ENCODE data around the gene ACP7. TPM values are rescaled to one million over a fixed set of nuclear protein-coding genes. Genes with fewer than 3 reads are reported as not detected.

Gene ACP7
- total RNA-seq, 1 experiment from 2014 or later, result not detected

GRCh38 chr19:39111593-39112199 is 27.5 kb downstream of the ACP7 start:
- no peak overlapping the region for H3K4me3 Mint-ChIP-seq (ENCODE audit: unreplicated experiment)
- H3K4me1 Mint-ChIP-seq (ENCODE audit: insufficient read depth, unreplicated experiment), result peaks cover 30% of the 10 kb centered on the region
- peak; percentile 81 for DNase-seq (ENCODE audit: unreplicated experiment)
- BruUV-seq (replicated peaks), result no TSS peak
- ChIA-PET POLR2A (interaction anchor here (0.6 to 2.1 kb wide), 17 partner anchors 10 to 709 kb away, joined by 3 to 11 read pairs (median 4); partner anchors contain the start of genes EID2, FAM98C, MRPS12 and PAK4), CTCF (interaction anchor here (0.7 to 6.0 kb wide), 13 partner anchors 11 to 731 kb away, joined by 3 to 65 read pairs (median 3); partner anchors contain the start of genes FAM98C and PAK4)
- no peaks in the 10 kb centered on the region for H3K27me3 Mint-ChIP-seq (ENCODE audit: insufficient read depth, unreplicated experiment)
- intact Hi-C loops (cut with micrococcal nuclease), result loop anchor here (2.0 to 5.0 kb wide), 2 partner anchors 149 to 301 kb away; partner anchors contain the start of gene PLEKHG2
- no peaks in the 10 kb centered on the region for H3K36me3 Mint-ChIP-seq (ENCODE audit: insufficient read depth, unreplicated experiment)
- peak overlapping the region; percentile 82 for H3K27ac Mint-ChIP-seq (ENCODE audit: low read depth, unreplicated experiment)
- H3K9me3 Mint-ChIP-seq (ENCODE audit: unreplicated experiment), result no peaks in the 10 kb centered on the region
- no peak for TF ChIP-seq CTCF (IDR thresholded peaks at IDR 0.05; ENCODE audit: unreplicated experiment)

- peak; percentile 96 for DNase-seq (ENCODE audit: unreplicated experiment)
- H3K27me3 Mint-ChIP-seq (ENCODE audit: insufficient read depth, unreplicated experiment), result no peaks in the 10 kb centered on the region
- ChIA-PET CTCF (interaction anchor here (0.7 to 6.0 kb wide), 12 partner anchors 10 to 730 kb away, joined by 3 to 65 read pairs (median 4); no protein-coding TSS in a partner anchor), POLR2A (interaction anchor here (0.6 to 2.1 kb wide), 16 partner anchors 10 to 710 kb away, joined by 3 to 11 read pairs (median 4); partner anchors contain the start of genes FAM98C, MRPS12, PAK4 and SAMD4B)
- H3K4me3 Mint-ChIP-seq (ENCODE audit: unreplicated experiment), result peak overlapping the region; percentile 29
- H3K27ac Mint-ChIP-seq (ENCODE audit: low read depth, unreplicated experiment), result peak overlapping the region; percentile 82
- intact Hi-C loops (cut with micrococcal nuclease), result loop anchor here (2.0 to 5.0 kb wide), 2 partner anchors 150 to 300 kb away; partner anchors contain the start of gene PLEKHG2
- H3K9me3 Mint-ChIP-seq (ENCODE audit: unreplicated experiment), result no peaks in the 10 kb centered on the region
- H3K36me3 Mint-ChIP-seq (ENCODE audit: insufficient read depth, unreplicated experiment), result no peaks in the 10 kb centered on the region
- BruUV-seq (replicated peaks), result no TSS peak
- peaks cover 30% of the 10 kb centered on the region for H3K4me1 Mint-ChIP-seq (ENCODE audit: insufficient read depth, unreplicated experiment)
- TF ChIP-seq CTCF (IDR thresholded peaks at IDR 0.05; ENCODE audit: unreplicated experiment), result no peak
Observed at GRCh38 chr19:39112338-39112890, 28.2 kb downstream of the ACP7 start.

- no peak for DNase-seq (ENCODE audit: unreplicated experiment)
- Mint-ChIP-seq H3K4me1 (ENCODE audit: insufficient read depth, unreplicated experiment) (peaks cover 30% of the 10 kb centered on the region), H3K27me3 (ENCODE audit: insufficient read depth, unreplicated experiment) (no peaks in the 10 kb centered on the region), H3K9me3 (ENCODE audit: unreplicated experiment) (no peaks in the 10 kb centered on the region), H3K27ac (ENCODE audit: low read depth, unreplicated experiment) (no peak overlapping the region), H3K4me3 (ENCODE audit: unreplicated experiment) (no peak overlapping the region), H3K36me3 (ENCODE audit: insufficient read depth, unreplicated experiment) (no peaks in the 10 kb centered on the region)
- no TSS peak for BruUV-seq (replicated peaks)
- no peak for TF ChIP-seq CTCF (IDR thresholded peaks at IDR 0.05; ENCODE audit: unreplicated experiment)
- ChIA-PET CTCF (interaction anchor here (0.7 to 6.0 kb wide), 7 partner anchors 9 to 220 kb away, joined by 3 to 65 read pairs (median 4); no protein-coding TSS in a partner anchor), POLR2A (interaction anchor here (1.6 kb wide), 1 partner anchor 151 kb away, joined by 6 read pairs; no protein-coding TSS in a partner anchor)
- intact Hi-C loops (cut with micrococcal nuclease), result loop anchor here (2.0 to 5.0 kb wide), 2 partner anchors 151 to 300 kb away; partner anchors contain the start of gene PLEKHG2
Observed at GRCh38 chr19:39113199-39113598, 29.0 kb downstream of the ACP7 start.
